ENCODE measurements around the gene SSU72.
"Not testable (repeated sequence)": the region's sequence is repeated elsewhere in the genome, so short reads cannot be mapped to it uniquely, and the experiment has no call there.

The SSU72 gene

GRCh38 chr1:1505366-1505798, 69.3 kb downstream of the SSU72 start:
- Histone ChIP-seq H2AFZ (ENCODE audit: low read depth) (peak overlapping the region; percentile 30; the same call in 1 of the 2 replicates), H3K4me2 (peak overlapping the region; percentile 43), H3K9ac (peak overlapping the region; percentile 33; the same call in 1 of the 2 replicates), H3K27ac (peak overlapping the region; percentile 73), H3K4me1 (ENCODE audit: low read depth, poor library complexity, severe bottlenecking) (peaks cover 30% of the 10 kb centered on the region)
- not testable (repeated sequence) for H3K4me3 ChIP-seq (IDR thresholded peaks at IDR 0.05; ENCODE audit: insufficient read depth, low read depth, low read length); H3K36me3 ChIP-seq (ENCODE audit: insufficient read depth); H3K27me3 ChIP-seq (ENCODE audit: insufficient read depth, low read depth); H4K20me1 ChIP-seq (ENCODE audit: insufficient read depth); H3K79me2 ChIP-seq (ENCODE audit: insufficient read depth, low read depth)
- TF ChIP-seq CTCF (conservative IDR thresholded peaks at IDR 0.05; ENCODE audit: low read depth, low read length): 0 out of 2 replicates have a peak, but pooled peaks have one; percentile 1

- not testable (repeated sequence) for H3K79me2 ChIP-seq (ENCODE audit: insufficient read depth, low read depth); H3K27me3 ChIP-seq (ENCODE audit: insufficient read depth, low read depth); H3K36me3 ChIP-seq (ENCODE audit: insufficient read depth); H4K20me1 ChIP-seq (ENCODE audit: insufficient read depth); H3K4me3 ChIP-seq (IDR thresholded peaks at IDR 0.05; ENCODE audit: insufficient read depth, low read depth, low read length)
- Histone ChIP-seq H3K9ac (peak overlapping the region; percentile 33; the same call in 1 of the 2 replicates), H3K4me2 (peak overlapping the region; percentile 43), H3K27ac (peak overlapping the region; percentile 73), H3K4me1 (ENCODE audit: low read depth, poor library complexity, severe bottlenecking) (peaks cover 28% of the 10 kb centered on the region), H2AFZ (ENCODE audit: low read depth) (peak overlapping the region; percentile 26; the same call in 1 of the 2 replicates)
- peak; percentile 61 for TF ChIP-seq CTCF (conservative IDR thresholded peaks at IDR 0.05; ENCODE audit: low read depth, low read length)
These were observed 69.8 kb downstream of the SSU72 start for GRCh38 chr1:1504777-1505365.

GRCh38 chr1:1495461-1495975, 79.1 kb downstream of the SSU72 start:
- not testable (repeated sequence) for H3K4me1 ChIP-seq (ENCODE audit: low read depth, poor library complexity, severe bottlenecking); H3K79me2 ChIP-seq (ENCODE audit: insufficient read depth, low read depth); H3K9ac ChIP-seq; H3K27ac ChIP-seq; H2AFZ ChIP-seq (ENCODE audit: low read depth); H3K4me3 ChIP-seq (IDR thresholded peaks at IDR 0.05; ENCODE audit: insufficient read depth, low read depth, low read length); H3K36me3 ChIP-seq (ENCODE audit: insufficient read depth); H3K4me2 ChIP-seq; H4K20me1 ChIP-seq (ENCODE audit: insufficient read depth); H3K27me3 ChIP-seq (ENCODE audit: insufficient read depth, low read depth)

GRCh38 chr1:1494311-1494710, 80.4 kb downstream of the SSU72 start:
- not testable (repeated sequence) for H3K9ac ChIP-seq; H3K4me1 ChIP-seq (ENCODE audit: low read depth, poor library complexity, severe bottlenecking); H3K27ac ChIP-seq; H4K20me1 ChIP-seq (ENCODE audit: insufficient read depth); H3K27me3 ChIP-seq (ENCODE audit: insufficient read depth, low read depth); H3K36me3 ChIP-seq (ENCODE audit: insufficient read depth); H3K4me3 ChIP-seq (IDR thresholded peaks at IDR 0.05; ENCODE audit: insufficient read depth, low read depth, low read length); H2AFZ ChIP-seq (ENCODE audit: low read depth); H3K4me2 ChIP-seq; H3K79me2 ChIP-seq (ENCODE audit: insufficient read depth, low read depth)
